ENCODE results near the gene PPM1L. TPM values are rescaled to one million over a fixed set of nuclear protein-coding genes. Genes with fewer than 3 reads are reported as not detected.
"Not testable (repeated sequence)": the region's sequence is repeated elsewhere in the genome, so short reads cannot be mapped to it uniquely, and the experiment has no call there.

PPM1L gene
- polyA plus RNA-seq, 4 donors, result 7.1 to 9.2 (median 7.8) TPM

GRCh38 chr3:160973067-160973809 lies 217.2 kb downstream of the PPM1L start:
- no peak for DNase-seq (ENCODE audit: low read depth in 4 of 4, low spot score in 3 of 4)

GRCh38 chr3:160977773-160978172 lies 221.7 kb downstream of the PPM1L start:
- DNase-seq (ENCODE audit: low read depth in 4 of 4, low spot score in 3 of 4), result no peak

- DNase-seq (ENCODE audit: low read depth in 4 of 4, low spot score in 3 of 4), result no peak
These were observed 224.7 kb downstream of the PPM1L start for GRCh38 chr3:160980740-160981139.

- no peak for DNase-seq (ENCODE audit: low read depth in 4 of 4, low spot score in 3 of 4)
These were observed 225.3 kb downstream of the PPM1L start for GRCh38 chr3:160981217-160981938.

DNA sequence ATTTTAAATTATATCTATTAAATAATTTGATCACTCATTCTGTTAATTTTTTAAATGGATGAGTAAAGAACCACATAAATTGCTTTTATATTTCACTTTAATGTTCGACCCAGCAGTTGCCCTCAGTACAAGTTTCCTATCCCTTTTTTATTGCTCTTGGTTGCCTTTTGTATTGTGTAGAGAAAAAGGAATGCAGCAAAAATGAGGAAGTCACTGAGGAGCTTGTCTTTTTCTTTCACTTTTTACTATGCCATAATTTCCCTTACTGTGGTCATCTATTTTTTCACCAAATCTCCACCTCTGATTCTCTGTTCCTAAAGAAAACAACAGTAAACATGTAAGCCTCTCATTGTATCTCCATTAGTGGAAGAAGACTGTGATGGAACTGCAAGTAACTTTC lies 226.5 kb downstream of the PPM1L start:
- DNase-seq (ENCODE audit: low read depth in 4 of 4, low spot score in 3 of 4), result no peak

GRCh38 chr3:160983900-160984299 lies 227.9 kb downstream of the PPM1L start:
- not testable (repeated sequence) for DNase-seq (ENCODE audit: low read depth in 4 of 4, low spot score in 3 of 4)

- DNase-seq (ENCODE audit: low read depth in 4 of 4, low spot score in 3 of 4), result no peak
These were observed 230.0 kb downstream of the PPM1L start for GRCh38 chr3:160986069-160986468.

- DNase-seq (ENCODE audit: low read depth in 4 of 4, low spot score in 3 of 4), result peak in 1 of 4 donors; percentile 16
These were observed 232.2 kb downstream of the PPM1L start for GRCh38 chr3:160987982-160988964.

GRCh38 chr3:160990446-160990845 lies 234.4 kb downstream of the PPM1L start:
- DNase-seq (ENCODE audit: low read depth in 4 of 4, low spot score in 3 of 4), result no peak

DNA sequence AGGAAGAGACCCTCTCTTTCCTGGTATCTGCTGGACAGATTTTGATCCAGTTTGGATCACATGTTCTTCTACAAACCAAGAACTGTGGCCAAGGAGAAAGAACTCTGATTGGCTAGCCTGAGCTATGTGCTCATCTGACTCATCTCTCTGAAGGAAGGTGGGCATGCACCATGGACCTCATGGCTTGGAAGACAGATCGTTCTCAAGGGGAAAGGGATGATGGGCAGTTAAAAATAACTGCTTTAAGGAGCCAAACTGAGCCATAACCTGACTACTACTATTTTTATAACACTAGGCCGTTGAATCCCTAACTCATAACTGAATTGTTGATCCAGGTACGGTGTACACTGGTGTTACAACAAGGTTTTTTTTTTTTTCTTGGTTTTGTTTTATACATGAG lies 236.7 kb downstream of the PPM1L start:
- no peak for DNase-seq (ENCODE audit: low read depth in 4 of 4, low spot score in 3 of 4)

DNA sequence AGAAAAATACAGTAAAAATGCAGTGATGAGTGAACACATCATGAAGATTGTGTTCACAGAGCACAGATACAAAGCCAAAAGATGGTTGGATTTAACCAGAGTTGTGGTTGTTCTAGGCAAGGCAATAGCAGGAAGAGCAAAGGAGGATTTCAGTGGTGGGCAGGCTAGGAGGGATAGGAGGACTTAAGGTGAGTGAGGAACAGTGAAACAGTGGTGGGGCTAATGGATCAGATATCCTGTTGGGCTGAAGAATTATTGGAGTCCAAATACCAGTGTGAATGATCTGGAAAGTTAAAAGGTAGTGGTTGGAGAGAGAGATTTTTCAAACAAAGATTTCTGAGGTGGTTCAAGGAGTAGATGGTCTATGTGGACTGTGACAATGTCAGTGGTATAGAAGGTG lies 240.8 kb downstream of the PPM1L start:
- DNase-seq (ENCODE audit: low read depth in 4 of 4, low spot score in 3 of 4), result no peak

DNA sequence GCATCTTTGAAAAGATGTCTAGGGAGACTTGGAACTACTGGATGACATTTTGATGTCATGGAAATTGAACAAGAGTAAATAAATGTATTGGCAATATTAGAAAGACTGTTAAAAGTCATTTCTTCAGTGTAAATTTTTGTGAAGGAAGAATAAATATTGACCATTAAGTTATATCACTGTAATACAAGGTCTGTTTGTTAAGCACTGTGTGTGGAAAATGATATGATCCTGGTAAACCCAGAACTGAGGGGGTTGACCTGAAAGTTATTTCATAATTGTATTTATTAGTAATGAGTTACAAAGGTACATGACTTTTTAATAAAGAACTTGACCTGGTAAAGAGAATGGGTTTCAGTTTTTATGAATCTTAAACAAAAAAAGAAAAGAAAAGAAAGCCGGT lies 242.6 kb downstream of the PPM1L start:
- DNase-seq (ENCODE audit: low read depth in 4 of 4, low spot score in 3 of 4), result no peak

DNA sequence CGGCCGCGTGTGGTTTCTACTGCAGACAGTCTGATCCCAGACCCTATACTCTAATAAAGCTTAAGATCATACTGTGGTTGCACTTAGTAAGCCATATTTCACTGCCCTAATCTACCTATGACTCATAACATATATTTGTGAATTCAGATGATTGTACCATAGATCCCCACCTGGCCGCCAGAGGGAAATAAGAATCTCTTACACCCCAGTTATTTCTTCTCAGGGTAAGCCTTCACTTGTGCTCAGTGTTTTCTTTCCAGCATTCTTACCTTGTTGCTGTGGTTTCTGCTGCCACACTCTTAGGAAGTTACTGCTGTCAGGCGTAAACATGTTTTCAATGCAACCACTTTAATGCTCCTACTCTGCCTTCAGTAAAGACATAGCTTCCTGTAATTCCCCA lies 243.2 kb downstream of the PPM1L start:
- DNase-seq (ENCODE audit: low read depth in 4 of 4, low spot score in 3 of 4), result no peak

- no peak for DNase-seq (ENCODE audit: low read depth in 4 of 4, low spot score in 3 of 4)
These were observed 252.1 kb downstream of the PPM1L start for GRCh38 chr3:161008086-161008485.

GRCh38 chr3:161010151-161010550 lies 254.1 kb downstream of the PPM1L start:
- DNase-seq (ENCODE audit: low read depth in 4 of 4, low spot score in 3 of 4), result not testable (repeated sequence)

- DNase-seq (ENCODE audit: low read depth in 4 of 4, low spot score in 3 of 4), result no peak
These were observed 259.1 kb downstream of the PPM1L start for GRCh38 chr3:161014843-161015749.

DNA sequence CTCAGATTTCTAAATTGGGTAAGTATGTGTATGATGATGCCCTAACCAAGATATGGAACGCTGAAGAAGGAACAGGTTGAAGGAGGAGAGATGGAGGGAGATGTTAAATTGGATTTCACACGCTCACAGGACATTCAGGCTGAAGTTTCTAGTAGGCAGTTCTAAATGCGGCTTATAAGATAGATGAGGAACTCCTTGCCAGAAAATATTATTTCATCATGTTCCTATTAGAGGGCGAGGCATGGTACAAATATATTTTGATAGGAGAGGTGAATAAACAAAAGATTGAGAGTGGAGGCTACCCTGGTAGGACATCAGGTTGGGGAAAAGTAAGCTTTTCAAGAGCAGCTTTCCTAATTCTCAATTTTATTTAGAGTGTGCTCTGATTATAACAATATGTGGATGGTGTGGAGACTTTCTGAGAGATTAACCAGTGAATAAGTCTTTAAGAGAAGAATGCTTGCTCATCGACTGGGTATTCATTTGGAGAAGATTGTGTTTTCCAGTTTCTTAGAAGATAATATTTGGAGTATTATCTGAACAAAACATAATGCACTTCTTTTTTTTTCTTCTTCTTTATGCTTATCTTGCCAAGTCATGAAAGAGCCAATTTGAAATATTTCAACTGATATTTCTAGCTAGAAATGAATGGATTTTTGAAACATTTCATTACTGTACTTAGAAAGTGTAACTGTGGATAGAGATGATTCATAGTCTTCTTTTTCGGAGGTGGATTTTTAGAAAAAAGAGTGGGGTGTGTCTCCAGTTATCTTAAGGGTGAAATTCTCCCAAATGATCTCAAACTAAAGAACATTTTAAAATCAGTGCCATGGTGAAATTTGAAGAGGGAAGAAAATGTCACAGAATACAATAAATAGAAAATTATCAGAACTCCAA lies 260.6 kb downstream of the PPM1L start:
- no peak for DNase-seq (ENCODE audit: low read depth in 4 of 4, low spot score in 3 of 4)

GRCh38 chr3:161017971-161018370 lies 261.9 kb downstream of the PPM1L start:
- no peak for DNase-seq (ENCODE audit: low read depth in 4 of 4, low spot score in 3 of 4)

DNA sequence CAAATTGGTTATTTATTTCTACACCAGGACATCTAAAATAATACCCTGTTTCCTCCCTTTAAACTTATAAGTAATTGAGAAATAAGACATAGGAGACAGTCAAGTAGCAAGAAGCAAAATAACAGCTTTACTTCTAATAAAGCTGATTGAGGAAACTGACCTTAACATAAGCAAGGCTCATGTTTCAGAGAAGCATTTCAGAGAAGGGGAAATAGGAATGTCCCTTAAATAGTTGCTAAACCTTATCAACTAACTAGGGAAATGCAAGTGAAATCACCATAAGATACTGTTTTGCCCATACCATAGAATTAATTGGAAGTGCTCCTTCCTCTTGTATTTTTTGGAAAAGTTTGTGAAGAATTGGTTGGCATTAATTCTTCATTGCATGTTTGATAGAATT lies 264.2 kb downstream of the PPM1L start:
- no peak for DNase-seq (ENCODE audit: low read depth in 4 of 4, low spot score in 3 of 4)
